CD4-positive, alpha-beta T cell treated with Interferon alpha-2 for 1 hour (primary cell): ENCODE data around the gene AIDA.
"Not testable (repeated sequence)": the region's sequence is repeated elsewhere in the genome, so short reads cannot be mapped to it uniquely, and the experiment has no call there.

Source experiments
- DNase-seq, 2 donors: peaks; one replicate each; pipeline ENCODE4 v3.0.0-alpha.2; 2020 to 2022

Gene AIDA

GRCh38 chr1:222711319-222712252 is 705 bp downstream of the AIDA start:
- DNase-seq, result peak; percentile 62 to 80

GRCh38 chr1:222709700-222710153 is 2.6 kb downstream of the AIDA start:
- no peak for DNase-seq

- no peak for DNase-seq
These were observed 5.5 kb downstream of the AIDA start for GRCh38 chr1:222706815-222707214.

GRCh38 chr1:222704260-222704659 is 8.0 kb downstream of the AIDA start:
- DNase-seq, result no peak

- DNase-seq, result no peak
These were observed 10.1 kb downstream of the AIDA start for GRCh38 chr1:222702210-222702609.

- no peak for DNase-seq
These were observed 14.5 kb downstream of the AIDA start for GRCh38 chr1:222697826-222698225.

GRCh38 chr1:222697203-222697602 is 15.1 kb downstream of the AIDA start:
- no peak for DNase-seq

DNA sequence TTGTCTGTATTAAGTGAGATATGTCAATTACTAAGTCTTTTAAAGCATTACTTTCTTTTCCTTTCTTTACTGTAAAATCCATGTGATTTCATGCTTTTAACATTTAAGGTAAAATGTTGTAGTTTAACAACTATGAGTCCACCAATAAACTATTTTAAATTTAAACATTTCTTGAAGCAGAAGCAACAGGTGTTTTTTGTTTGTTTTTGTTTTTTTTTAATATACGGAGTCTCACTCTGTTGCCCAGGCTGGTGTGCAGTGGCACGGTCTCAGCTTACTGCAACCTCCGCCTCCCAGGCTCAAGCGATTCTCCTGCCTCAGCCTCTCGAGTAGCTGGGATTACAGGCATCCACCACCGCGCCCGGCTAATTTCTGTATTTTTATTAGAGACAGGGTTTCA is 15.6 kb downstream of the AIDA start:
- DNase-seq, result no peak

DNA sequence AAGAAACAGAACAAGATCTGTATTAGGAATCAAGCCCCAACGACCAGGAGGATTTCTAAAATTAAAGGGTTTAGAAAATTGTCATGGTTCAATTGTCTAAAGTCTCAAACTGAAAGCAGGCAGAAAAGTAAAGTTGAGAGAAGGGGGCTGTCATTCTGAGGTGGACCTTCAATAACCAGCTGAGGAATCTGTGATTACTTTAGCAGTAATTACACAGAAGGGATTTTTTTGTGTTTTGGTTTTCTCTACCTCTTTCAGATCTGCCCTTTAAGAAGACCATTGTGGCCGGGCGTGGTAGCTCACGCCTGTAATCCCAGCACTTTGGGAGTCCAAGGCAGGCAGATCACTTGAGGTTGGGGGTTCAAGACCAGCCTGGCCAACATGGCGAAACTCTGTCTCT is 17.4 kb downstream of the AIDA start:
- DNase-seq, result no peak

DNA sequence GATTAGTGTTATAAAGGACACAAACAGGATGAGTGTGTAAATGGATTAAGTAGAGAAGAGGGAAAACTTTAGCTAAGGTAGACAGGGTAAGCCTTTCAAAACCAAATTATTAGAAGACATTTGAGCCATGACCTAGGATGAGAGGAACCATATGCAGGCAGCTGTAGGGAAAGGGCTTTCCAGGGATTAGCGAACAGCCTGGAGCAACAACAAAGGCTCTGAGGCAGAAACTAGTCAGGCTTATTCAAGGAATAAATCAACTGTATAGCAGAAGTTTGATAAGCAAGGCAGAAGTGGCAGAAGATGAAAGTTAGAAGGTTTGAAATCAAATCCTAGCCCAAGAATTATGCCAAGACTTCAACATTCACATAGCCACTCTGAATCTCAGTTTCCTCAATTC is 21.3 kb downstream of the AIDA start:
- no peak for DNase-seq

GRCh38 chr1:222680080-222680479 is 32.2 kb downstream of the AIDA start:
- no peak for DNase-seq

GRCh38 chr1:222670110-222670509 is 42.2 kb downstream of the AIDA start:
- DNase-seq, result no peak

DNA sequence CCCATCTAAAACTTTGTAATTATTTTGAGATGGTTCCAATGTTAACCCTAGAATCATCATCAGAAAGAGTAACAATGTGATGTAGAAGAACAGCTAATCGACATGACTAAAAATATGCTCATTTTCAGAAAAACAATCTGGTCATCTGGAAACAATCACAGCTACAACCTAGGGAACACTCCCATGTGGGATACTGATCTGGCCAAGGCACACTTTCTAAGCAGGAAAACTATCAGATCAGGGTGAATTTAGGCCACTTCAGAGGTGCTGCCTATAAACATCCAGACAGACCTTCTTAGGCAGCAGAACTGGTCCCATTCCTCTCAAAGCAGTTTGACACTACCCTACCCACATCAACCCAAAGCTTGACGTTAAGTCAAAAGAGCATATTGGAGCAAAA is 43.2 kb downstream of the AIDA start:
- DNase-seq, result not testable (repeated sequence)

GRCh38 chr1:222668184-222668583 is 44.1 kb downstream of the AIDA start:
- not testable (repeated sequence) for DNase-seq

GRCh38 chr1:222665964-222666363 is 46.3 kb downstream of the AIDA start:
- DNase-seq, result no peak

DNA sequence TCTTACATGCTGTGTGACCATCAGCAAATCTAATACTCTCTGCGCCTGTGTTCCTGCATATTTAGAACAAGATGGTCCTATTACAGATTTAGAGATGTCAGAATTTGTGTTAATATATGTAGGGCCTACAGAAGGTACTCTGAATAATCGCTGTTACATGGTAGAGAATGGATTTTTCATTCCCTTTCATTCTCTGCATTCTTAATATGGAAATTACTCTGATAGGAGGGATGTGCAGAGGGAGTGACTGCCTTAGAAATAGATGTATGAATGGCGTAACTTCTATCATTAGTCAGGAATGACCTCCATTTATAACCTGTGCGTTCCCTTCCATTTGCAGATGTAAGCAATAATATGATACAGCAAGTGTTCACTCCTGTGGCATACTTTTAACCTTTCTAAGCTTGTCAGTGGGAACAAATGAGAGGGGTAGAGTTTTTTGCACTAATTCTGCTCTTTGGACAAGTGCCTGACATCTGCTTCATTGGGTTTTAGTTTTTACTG is 48.8 kb downstream of the AIDA start:
- DNase-seq, result no peak

- no peak for DNase-seq
These were observed 54.4 kb downstream of the AIDA start for GRCh38 chr1:222657899-222658298.

DNA sequence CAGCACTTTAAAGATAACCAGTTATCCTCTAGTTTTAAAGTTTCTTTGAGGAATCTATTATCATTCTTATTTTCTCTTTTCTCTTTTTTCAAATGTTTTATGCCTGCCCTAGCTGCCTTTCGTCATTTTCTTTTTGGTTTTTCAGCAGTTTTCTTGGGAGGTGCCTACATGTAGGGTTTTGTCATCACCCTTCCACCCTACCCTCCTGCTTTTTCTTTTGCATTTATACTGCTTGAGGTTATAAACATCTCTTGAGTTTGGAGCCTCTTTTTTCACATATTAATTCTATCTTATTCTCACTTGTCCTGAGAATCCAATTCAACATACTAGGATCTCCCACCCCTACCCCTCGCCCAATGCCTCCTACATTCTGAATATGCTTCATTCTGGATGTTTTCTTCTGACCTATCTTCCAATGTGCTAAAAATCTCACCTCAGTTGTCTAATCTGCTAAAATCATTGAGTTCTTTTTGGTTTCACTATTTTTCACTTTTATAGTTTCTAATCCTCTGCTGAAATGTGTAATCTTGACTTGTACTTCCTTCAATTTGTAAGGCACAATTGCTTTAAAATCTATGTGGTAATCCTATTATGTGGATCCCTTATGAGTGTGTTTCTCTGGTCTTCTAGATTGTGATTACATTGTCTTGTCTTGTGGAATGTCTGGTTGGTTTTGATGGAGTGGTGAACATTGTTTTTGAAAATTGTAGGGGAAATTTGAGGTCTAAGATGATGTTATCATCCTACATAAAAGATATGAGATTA is 55.7 kb downstream of the AIDA start:
- DNase-seq, result no peak

GRCh38 chr1:222654849-222655248 is 57.4 kb downstream of the AIDA start:
- DNase-seq, result peak; percentile 91 to 95

DNA sequence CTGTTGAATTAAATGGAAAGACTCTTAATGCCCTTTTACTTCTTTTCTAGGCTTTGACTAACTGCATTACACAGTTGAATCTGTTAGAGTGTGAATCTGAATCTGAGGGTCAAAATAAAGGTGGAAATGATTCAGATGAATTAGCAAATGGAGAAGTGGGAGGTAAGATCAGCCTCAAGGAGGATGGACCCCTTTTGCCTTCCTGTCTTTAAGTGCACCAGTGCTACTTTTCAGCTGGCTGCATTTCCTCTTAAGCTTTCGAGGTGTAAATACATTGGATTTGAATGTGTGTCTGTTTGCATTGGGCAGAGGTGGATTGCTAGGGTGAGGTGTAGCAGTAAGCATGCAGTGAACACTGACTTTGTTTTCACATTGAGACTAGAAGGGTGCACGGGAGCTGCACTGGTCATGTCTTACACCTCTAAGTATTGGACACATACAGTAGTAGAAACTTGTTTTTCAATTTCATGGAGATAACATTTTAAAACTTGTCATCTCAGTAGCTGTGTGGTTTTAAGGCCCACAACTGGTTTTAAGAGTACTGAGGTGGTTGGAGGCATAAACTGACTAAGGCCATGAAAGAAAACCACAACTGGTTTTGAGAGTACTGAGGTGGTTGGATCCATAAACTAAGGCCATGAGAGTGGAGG is 59.0 kb downstream of the AIDA start:
- peak in 1 of 2 donors; percentile 47 for DNase-seq

DNA sequence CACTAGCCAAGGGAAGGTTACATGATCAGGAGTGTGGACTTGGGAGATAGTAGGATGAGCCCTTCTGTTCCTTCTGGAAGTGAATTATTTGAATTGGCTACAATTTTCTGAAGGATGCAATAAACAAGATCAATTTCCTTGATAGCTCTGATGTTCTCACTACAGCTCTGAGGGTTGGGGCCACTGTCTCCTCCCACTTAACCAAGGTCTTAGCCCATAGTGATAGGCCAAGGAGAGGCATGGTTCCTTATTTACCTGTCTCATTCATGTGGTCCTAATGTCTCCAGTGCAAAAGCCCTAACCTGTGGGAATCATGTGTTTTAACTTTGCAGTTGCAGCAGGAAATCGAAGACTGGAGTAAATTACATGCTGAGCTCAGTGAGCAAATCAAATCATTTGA is 59.6 kb downstream of the AIDA start:
- DNase-seq, result peak in 1 of 2 donors; percentile 22

GRCh38 chr1:222644636-222644980 is 67.7 kb downstream of the AIDA start:
- DNase-seq, result peak; percentile 62 to 73

- DNase-seq, result peak; percentile 97 to 99
These were observed 68.2 kb downstream of the AIDA start for GRCh38 chr1:222643938-222644635.
